GM10266 (cell line): ENCODE data around the gene CKLF.
"Not testable (repeated sequence)": the region's sequence is repeated elsewhere in the genome, so short reads cannot be mapped to it uniquely, and the experiment has no call there.

ENCODE experiments used
- DNase-seq: peaks from one replicate; pipeline ENCODE4 v3.0.0; 2012; ENCODE audit errors: extremely low spot score
- CTCF ChIP-seq: IDR thresholded peaks from 2 replicates; pipeline ENCODE4 v1.5.1; 2012; ENCODE audit warnings: mild to moderate bottlenecking, low read depth; ENCODE audit not compliant: control insufficient read depth, insufficient read depth; ENCODE audit errors: missing control alignments

The CKLF gene

GRCh38 chr16:66588981-66589713 lies 36.8 kb downstream of the CKLF start:
- peak; percentile 88 for TF ChIP-seq CTCF
- DNase-seq = peak; percentile 80

GRCh38 chr16:66590322-66590721 lies 37.9 kb downstream of the CKLF start:
- DNase-seq = no peak
- TF ChIP-seq CTCF = no peak

GRCh38 chr16:66591018-66591417 lies 38.6 kb downstream of the CKLF start:
- TF ChIP-seq CTCF = no peak
- DNase-seq = no peak

GRCh38 chr16:66592241-66592640 lies 39.9 kb downstream of the CKLF start:
- TF ChIP-seq CTCF = no peak
- no peak for DNase-seq

- DNase-seq = no peak
- TF ChIP-seq CTCF = no peak
Measured at GRCh38 chr16:66592814-66593213, 40.4 kb downstream of the CKLF start.

GRCh38 chr16:66594739-66595138 lies 42.4 kb downstream of the CKLF start:
- DNase-seq = no peak
- no peak for TF ChIP-seq CTCF

GRCh38 chr16:66596559-66596958 lies 44.2 kb downstream of the CKLF start:
- DNase-seq = not testable (repeated sequence)
